Neural progenitor cell (in vitro differentiated cells): ENCODE results near the gene IFIT2. TPM values are rescaled to one million over a fixed set of nuclear protein-coding genes. Genes with fewer than 3 reads are reported as not detected.
"Not testable (repeated sequence)": the region's sequence is repeated elsewhere in the genome, so short reads cannot be mapped to it uniquely, and the experiment has no call there.

Experiments
- DNase-seq: peaks from one replicate; pipeline ENCODE4 v3.0.0-alpha.2; 2016; ENCODE audit warnings: low spot score
- H2AFZ ChIP-seq: fragments of 200-600 bp; sonication (generic); replicated peaks from 2 replicates; pipeline ENCODE4 v1.6.1; 2016; ENCODE audit warnings: antibody characterized with exemption
- H3F3A ChIP-seq: fragments of 200-600 bp; sonication (generic); 2 replicates; pipeline ENCODE4 v1.6.1; 2016; ENCODE audit warnings: antibody characterized with exemption, low read depth
- H3K27ac ChIP-seq: fragments of 200-600 bp; sonication (generic); 2 replicates; pipeline ENCODE4 v1.5.1; 2016; ENCODE audit warnings: mild to moderate bottlenecking
- H3K27me3 ChIP-seq: fragments of 200-600 bp; sonication (generic); 2 replicates; pipeline ENCODE4 v1.6.1; 2016; ENCODE audit warnings: mild to moderate bottlenecking, moderate library complexity
- H3K36me3 ChIP-seq: fragments of 200-600 bp; sonication (generic); 2 replicates; pipeline ENCODE4 v1.5.1; 2016
- H3K4me1 ChIP-seq: fragments of 200-600 bp; sonication (generic); 2 replicates; pipeline ENCODE4 v1.6.1; 2016; ENCODE audit warnings: mixed run types
- H3K4me2 ChIP-seq: fragments of 200-600 bp; sonication (generic); 2 replicates; pipeline ENCODE4 v1.6.1; 2016
- H3K4me3 ChIP-seq: fragments of 200-600 bp; sonication (generic); 2 replicates; pipeline ENCODE4 v1.5.1; 2016
- H3K79me2 ChIP-seq: fragments of 200-600 bp; sonication (generic); 2 replicates; pipeline ENCODE4 v1.6.1; 2016; ENCODE audit warnings: low read depth
- H3K9ac ChIP-seq: fragments of 200-600 bp; sonication (generic); 2 replicates; pipeline ENCODE4 v1.6.1; 2016
- H3K9me3 ChIP-seq: fragments of 200-600 bp; sonication (generic); 2 replicates; pipeline ENCODE4 v1.5.1; 2016; ENCODE audit warnings: low read depth
- H4K20me1 ChIP-seq: fragments of 200-600 bp; sonication (generic); 2 replicates; pipeline ENCODE4 v1.6.1; 2016; ENCODE audit warnings: low read depth
- H3K27ac Mint-ChIP-seq: 3 replicates; pipeline ENCODE4 v1.8.0; 2021; ENCODE audit warnings: mixed read lengths
- H3K27me3 Mint-ChIP-seq: 2 replicates; pipeline ENCODE4 v1.8.0; 2022; ENCODE audit warnings: low read depth, mild to moderate bottlenecking, inconsistent platforms, moderate library complexity, mixed read lengths; ENCODE audit not compliant: insufficient read depth
- H3K36me3 Mint-ChIP-seq: 3 replicates; pipeline ENCODE4 v1.8.0; 2021; ENCODE audit warnings: mixed read lengths
- H3K4me1 Mint-ChIP-seq: 3 replicates; pipeline ENCODE4 v1.8.0; 2021; ENCODE audit warnings: mixed read lengths
- H3K4me3 Mint-ChIP-seq: 3 replicates; pipeline ENCODE4 v1.8.0; 2021; ENCODE audit warnings: mild to moderate bottlenecking, moderate library complexity, mixed read lengths
- H3K9me3 Mint-ChIP-seq: 3 replicates; pipeline ENCODE4 v1.8.0; 2020; ENCODE audit warnings: mixed read lengths
- EZH2 ChIP-seq: fragments of 200-600 bp; sonication (generic); IDR thresholded peaks from 2 replicates; pipeline ENCODE4 v1.6.1; 2017; ENCODE audit warnings: antibody characterized with exemption, mild to moderate bottlenecking, moderate library complexity
- EZH2phosphoT487 ChIP-seq: fragments of 200-600 bp; sonication (generic); IDR thresholded peaks from 2 replicates; pipeline ENCODE4 v1.6.1; 2017; ENCODE audit warnings: antibody characterized with exemption
- total RNA-seq: library from RNA; depleted of rRNA; stranded (reverse); fragments of >200 nt; gene quantifications from 2 replicates; pipeline ENCODE4 v1.2.3, GENCODE V29; 2015; ENCODE audit warnings: low replicate concordance
- TF ChIP-seq, protein P1 (sequence below): fragments of 200-600 bp; sonication (generic); IDR thresholded peaks from 2 replicates; pipeline ENCODE4 v1.5.1; 2017; ENCODE audit warnings: antibody characterized with exemption, mild to moderate bottlenecking

Gene IFIT2
- total RNA-seq, 1 donor from 2014 or later = 0.22 TPM

DNA sequence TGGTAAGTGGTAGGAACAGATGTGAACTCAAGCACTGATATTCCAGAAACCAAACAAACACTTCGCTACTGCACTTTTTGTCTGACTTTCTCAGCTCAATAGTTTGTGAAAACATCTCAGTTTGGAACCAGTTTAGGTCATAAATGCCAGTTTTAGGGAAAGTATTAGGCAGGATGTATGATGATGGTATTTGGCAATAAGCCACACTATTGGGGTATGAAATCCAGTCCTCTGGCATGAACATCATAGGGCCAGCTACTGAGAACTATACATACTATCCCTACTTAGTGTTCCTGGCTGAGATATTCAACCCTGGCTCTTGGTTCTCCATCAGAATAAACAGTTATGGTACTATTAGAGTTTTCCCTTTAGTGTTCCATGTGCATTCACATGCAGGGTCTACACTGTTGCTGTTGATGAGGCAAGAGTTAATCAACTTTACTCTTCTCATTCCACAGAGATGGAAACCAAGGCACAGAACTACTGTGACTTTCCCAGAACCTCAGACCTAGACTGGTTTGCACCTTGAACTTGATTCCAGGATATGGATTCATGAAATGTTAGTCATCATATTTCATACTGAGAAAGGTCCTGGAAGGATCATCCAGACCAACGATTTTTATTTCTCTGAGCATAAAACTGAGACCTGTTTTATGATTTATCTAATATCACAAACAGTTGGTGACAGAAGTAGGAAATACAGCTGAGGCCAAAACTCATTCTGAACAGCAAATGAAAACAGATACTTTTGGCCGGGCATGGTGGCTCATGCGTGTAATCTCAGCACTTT is 20.0 kb upstream of the IFIT2 start:
- peaks cover 41% of the 10 kb centered on the region for H3K4me1 Mint-ChIP-seq
- no peaks in the 10 kb centered on the region for H3K27me3 ChIP-seq
- H3K27ac ChIP-seq = no peak overlapping the region
- H3K36me3 Mint-ChIP-seq = no peaks in the 10 kb centered on the region
- no peak for DNase-seq
- H3K4me3 ChIP-seq = no peak overlapping the region
- H3K79me2 ChIP-seq = no peaks in the 10 kb centered on the region
- no peak overlapping the region for H3K27ac Mint-ChIP-seq
- no peaks in the 10 kb centered on the region for H3F3A ChIP-seq
- no peak overlapping the region for H2AFZ ChIP-seq
- H3K9ac ChIP-seq = no peak overlapping the region
- TF ChIP-seq EZH2 = no peak
- TF ChIP-seq, protein P1, sequence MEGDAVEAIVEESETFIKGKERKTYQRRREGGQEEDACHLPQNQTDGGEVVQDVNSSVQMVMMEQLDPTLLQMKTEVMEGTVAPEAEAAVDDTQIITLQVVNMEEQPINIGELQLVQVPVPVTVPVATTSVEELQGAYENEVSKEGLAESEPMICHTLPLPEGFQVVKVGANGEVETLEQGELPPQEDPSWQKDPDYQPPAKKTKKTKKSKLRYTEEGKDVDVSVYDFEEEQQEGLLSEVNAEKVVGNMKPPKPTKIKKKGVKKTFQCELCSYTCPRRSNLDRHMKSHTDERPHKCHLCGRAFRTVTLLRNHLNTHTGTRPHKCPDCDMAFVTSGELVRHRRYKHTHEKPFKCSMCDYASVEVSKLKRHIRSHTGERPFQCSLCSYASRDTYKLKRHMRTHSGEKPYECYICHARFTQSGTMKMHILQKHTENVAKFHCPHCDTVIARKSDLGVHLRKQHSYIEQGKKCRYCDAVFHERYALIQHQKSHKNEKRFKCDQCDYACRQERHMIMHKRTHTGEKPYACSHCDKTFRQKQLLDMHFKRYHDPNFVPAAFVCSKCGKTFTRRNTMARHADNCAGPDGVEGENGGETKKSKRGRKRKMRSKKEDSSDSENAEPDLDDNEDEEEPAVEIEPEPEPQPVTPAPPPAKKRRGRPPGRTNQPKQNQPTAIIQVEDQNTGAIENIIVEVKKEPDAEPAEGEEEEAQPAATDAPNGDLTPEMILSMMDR = no peak
- no peak for TF ChIP-seq EZH2phosphoT487
- no peaks in the 10 kb centered on the region for H4K20me1 ChIP-seq
- H3K36me3 ChIP-seq = no peaks in the 10 kb centered on the region
- H3K4me2 ChIP-seq = no peak overlapping the region
- peaks cover 2% of the 10 kb centered on the region for H3K27me3 Mint-ChIP-seq
- H3K9me3 ChIP-seq = no peaks in the 10 kb centered on the region
- H3K4me3 Mint-ChIP-seq = no peak overlapping the region
- peaks cover 21% of the 10 kb centered on the region for H3K4me1 ChIP-seq
- H3K9me3 Mint-ChIP-seq = no peaks in the 10 kb centered on the region

DNA sequence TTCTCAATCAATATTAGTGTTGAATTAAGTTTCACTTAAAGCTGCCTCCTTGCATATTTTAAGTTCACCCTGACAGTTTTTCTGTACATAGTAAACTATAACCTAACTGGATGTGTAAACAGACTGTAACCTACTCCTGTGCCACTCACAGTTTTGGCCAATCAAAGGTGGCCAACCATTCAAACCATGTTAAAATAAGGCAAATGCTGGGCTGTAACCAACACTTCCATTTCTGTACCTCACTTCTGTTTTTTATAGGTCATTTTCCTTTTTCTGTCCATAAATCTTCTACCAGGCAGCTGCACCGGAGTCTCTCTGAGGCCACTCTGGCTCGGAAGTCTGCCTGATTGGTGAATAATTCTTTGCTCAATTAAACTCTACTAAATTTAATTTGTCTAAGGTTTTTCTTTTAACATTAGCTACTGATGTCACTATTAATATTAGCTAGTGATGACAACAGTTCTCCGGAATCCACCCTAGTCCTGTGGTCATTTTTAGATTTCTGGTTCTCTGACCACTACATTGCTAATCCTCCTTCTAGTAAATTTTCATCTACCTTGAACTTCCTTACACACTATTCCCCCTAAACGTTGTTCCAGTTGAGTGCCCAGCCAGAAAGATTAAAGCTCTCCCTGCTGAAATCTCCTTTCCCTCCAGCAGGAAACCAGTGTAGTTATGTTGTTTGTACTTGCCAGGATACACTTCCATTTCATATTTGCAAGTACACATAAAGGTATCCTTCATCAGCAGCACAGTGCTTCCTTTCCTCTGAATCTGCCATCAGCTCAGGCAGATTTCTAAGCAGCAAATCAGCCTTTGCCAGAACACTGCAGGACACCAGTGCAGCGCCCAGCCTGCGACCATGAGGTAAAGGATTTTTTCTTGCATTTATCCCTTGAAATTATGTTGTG is 18.6 kb upstream of the IFIT2 start:
- H4K20me1 ChIP-seq = no peaks in the 10 kb centered on the region
- H3K36me3 ChIP-seq = no peaks in the 10 kb centered on the region
- H3K4me3 ChIP-seq = no peak overlapping the region
- DNase-seq = no peak
- H3F3A ChIP-seq = no peaks in the 10 kb centered on the region
- peaks cover 16% of the 10 kb centered on the region for H3K4me1 ChIP-seq
- peak overlapping the region; percentile 51 for H3K4me2 ChIP-seq
- Mint-ChIP-seq H3K27me3 (peaks cover 2% of the 10 kb centered on the region), H3K36me3 (no peaks in the 10 kb centered on the region), H3K27ac (peak overlapping the region; percentile 79), H3K9me3 (no peaks in the 10 kb centered on the region), H3K4me1 (peaks cover 27% of the 10 kb centered on the region), H3K4me3 (peak overlapping the region; percentile 12)
- TF ChIP-seq EZH2 (no peak), EZH2phosphoT487 (no peak)
- TF ChIP-seq, protein P1 = no peak
- H3K9me3 ChIP-seq = no peaks in the 10 kb centered on the region
- no peak overlapping the region for H3K9ac ChIP-seq
- H2AFZ ChIP-seq = peak overlapping the region; percentile 94
- H3K27ac ChIP-seq = no peak overlapping the region
- H3K27me3 ChIP-seq = no peaks in the 10 kb centered on the region
- H3K79me2 ChIP-seq = no peaks in the 10 kb centered on the region

DNA sequence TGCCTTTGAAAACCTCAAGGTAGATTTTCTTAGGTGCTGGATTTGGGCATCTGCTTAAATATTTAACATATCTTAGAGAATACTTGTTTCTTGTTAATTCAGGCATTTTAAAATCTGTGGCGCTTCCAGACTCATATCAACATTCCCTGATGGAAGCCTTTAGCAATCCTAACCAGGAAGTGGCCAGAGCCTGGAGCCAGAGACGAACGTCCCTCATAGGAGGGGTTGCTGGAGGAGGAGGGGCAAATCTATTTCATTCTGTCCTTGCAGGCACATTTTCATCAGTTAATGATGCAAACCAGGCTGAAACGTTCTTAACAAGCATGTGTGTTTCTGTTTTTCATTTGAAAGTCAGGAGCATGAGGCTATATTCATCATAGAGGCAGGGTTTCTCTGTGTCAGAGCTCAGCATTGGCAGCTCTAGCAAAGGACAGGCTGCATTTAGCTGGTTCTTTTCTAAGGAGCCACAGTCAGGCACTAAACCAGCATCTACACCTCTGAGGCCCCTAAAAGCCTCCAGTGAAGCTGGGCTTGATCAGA is 17.8 kb upstream of the IFIT2 start:
- TF ChIP-seq, protein P1 = no peak
- TF ChIP-seq EZH2phosphoT487 = no peak
- no peak for TF ChIP-seq EZH2
- Histone ChIP-seq H3K27ac (no peak overlapping the region), H3F3A (peaks cover under 1% of the 10 kb centered on the region), H3K9me3 (no peaks in the 10 kb centered on the region), H2AFZ (peak overlapping the region; percentile 94), H3K79me2 (no peaks in the 10 kb centered on the region), H3K27me3 (no peaks in the 10 kb centered on the region), H3K4me2 (peak overlapping the region; percentile 51), H3K4me1 (peaks cover 14% of the 10 kb centered on the region), H3K36me3 (no peaks in the 10 kb centered on the region), H3K4me3 (no peak overlapping the region), H3K9ac (no peak overlapping the region), H4K20me1 (no peaks in the 10 kb centered on the region)
- peaks cover 2% of the 10 kb centered on the region for H3K27me3 Mint-ChIP-seq
- peak overlapping the region; percentile 78 for H3K27ac Mint-ChIP-seq
- DNase-seq = peak; percentile 21
- H3K4me1 Mint-ChIP-seq = peaks cover 25% of the 10 kb centered on the region
- H3K36me3 Mint-ChIP-seq = no peaks in the 10 kb centered on the region
- no peaks in the 10 kb centered on the region for H3K9me3 Mint-ChIP-seq
- peak overlapping the region; percentile 60 for H3K4me3 Mint-ChIP-seq

DNA sequence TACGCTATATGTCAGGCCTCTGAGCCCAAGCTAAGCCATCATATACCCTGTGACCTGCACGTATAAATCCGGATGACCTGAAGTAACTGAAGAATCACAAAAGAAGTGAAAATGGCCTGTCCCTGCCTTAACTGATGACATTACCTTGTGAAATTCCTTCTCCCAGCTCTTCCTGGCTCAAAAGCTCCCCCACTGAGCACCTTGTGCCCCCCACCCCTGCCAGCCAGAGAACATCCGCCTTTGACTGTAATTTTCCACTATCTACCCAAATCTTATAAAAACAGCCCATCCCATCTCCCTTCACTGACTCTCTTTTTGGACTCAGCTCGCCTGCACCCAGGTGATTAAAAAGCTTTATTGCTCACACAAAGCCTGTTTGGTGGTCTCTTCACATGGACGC is 17.1 kb upstream of the IFIT2 start:
- H3K27me3 Mint-ChIP-seq, H3K27me3 ChIP-seq, H3K9me3 ChIP-seq, H3K4me2 ChIP-seq, H3K4me3 Mint-ChIP-seq, DNase-seq, H3K36me3 ChIP-seq, H4K20me1 ChIP-seq, H3K9me3 Mint-ChIP-seq, H2AFZ ChIP-seq, H3K79me2 ChIP-seq, H3F3A ChIP-seq, H3K9ac ChIP-seq, H3K36me3 Mint-ChIP-seq, H3K4me3 ChIP-seq, H3K27ac ChIP-seq: not testable (repeated sequence)
- peaks cover 21% of the 10 kb centered on the region for H3K4me1 ChIP-seq
- Mint-ChIP-seq H3K27ac (peak overlapping the region; percentile 51), H3K4me1 (peaks cover 25% of the 10 kb centered on the region)

DNA sequence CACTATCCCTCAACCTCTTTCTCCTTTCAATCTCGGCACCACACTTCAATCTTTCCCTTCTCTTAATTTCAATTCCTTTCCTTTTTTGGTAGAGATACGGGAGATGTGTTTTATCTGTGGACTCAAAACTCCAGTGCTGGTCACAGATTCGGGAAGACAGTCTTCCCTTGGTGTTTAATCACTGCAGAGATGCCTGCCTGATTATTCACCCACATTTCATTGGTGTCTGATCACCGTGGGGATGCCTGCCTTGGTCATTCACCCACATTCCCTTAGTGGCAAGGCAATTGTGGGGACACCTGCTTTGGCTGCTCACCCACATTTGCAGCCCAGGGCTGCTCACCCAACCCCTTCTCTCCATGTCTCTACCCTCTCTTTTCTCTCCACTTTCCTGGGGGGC is 16.5 kb upstream of the IFIT2 start:
- H3K27me3 ChIP-seq, H3K9me3 ChIP-seq, H2AFZ ChIP-seq, H3K9ac ChIP-seq, H3F3A ChIP-seq, H3K27ac Mint-ChIP-seq, H3K36me3 ChIP-seq, H4K20me1 ChIP-seq, H3K9me3 Mint-ChIP-seq, H3K27ac ChIP-seq, DNase-seq, H3K4me2 ChIP-seq, H3K27me3 Mint-ChIP-seq, H3K4me3 ChIP-seq, H3K79me2 ChIP-seq, H3K4me3 Mint-ChIP-seq, H3K36me3 Mint-ChIP-seq: not testable (repeated sequence)
- H3K4me1 Mint-ChIP-seq = peaks cover 25% of the 10 kb centered on the region
- peaks cover 27% of the 10 kb centered on the region for H3K4me1 ChIP-seq
